ENCODE data around the gene NFATC1.
A peak's percentile ranks its signal among the peaks of the same experiment; 100 is the strongest.

Gene NFATC1

DNA sequence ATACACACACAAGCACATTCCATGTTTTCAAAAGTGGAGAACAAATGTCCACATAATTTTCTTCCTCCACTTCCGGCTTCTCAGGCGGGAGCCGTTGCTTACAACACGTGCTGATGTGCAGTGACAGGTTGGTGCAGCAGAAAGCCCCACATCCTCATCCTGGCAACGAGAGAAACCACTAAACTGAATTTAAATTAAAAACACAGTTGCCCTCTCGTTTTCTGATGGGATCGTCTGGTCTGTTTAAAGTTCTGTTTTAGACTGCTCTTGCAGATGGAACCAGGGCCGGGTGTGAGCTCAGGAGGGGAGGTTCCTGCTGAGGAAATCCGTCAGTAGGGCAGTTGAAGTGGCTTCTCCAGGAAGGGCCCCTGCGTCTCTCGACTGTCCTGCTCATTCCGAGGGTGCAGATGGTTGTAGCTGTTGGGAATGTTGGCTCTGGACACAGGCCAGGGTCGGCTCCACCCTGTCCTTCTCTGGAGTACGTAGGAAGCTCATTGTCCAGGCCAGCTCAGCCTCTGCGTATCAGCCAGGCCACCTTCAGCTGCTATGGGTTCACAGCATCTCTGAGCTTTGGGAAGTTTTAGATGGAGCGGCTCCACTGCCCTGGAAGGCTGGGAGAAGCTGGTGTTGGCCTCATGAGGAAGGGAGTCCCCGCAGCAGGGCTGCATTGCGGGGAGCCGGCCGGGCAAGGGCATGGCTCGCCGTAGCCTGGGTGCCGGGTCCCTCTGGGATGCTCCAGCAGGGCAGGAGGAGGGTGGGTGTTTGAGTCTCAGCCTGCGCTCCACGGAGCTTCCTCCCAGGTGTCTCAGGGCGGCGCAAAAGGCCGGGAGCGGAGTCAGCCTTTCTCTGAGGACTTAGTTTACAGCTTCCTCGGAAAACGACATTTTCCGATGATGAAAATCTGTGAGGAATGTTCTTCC is 58.3 kb downstream of the NFATC1 start:
- Histone ChIP-seq H3K4me1 (ENCODE audit: low read length) (peaks cover 23% of the 10 kb centered on the region), H3K9me3 (ENCODE audit: insufficient read depth, low read length) (no peaks in the 10 kb centered on the region), H3K27me3 (ENCODE audit: low read depth, low read length) (no peaks in the 10 kb centered on the region), H3K9ac (ENCODE audit: low read length) (peak overlapping the region; percentile 11; the same call in 1 of the 2 replicates), H2AFZ (ENCODE audit: low read depth, low read length) (no peak overlapping the region), H3K4me3 (ENCODE audit: low read length) (no peak overlapping the region), H4K20me1 (ENCODE audit: insufficient read depth, low read length) (peaks cover 19% of the 10 kb centered on the region; the same call in 1 of the 2 replicates), H3K4me2 (ENCODE audit: low read length) (peak overlapping the region; percentile 53), H3K79me2 (ENCODE audit: low read length) (peaks cover 12% of the 10 kb centered on the region; the same call in 1 of the 2 replicates), H3K27ac (ENCODE audit: low read length) (peak overlapping the region; percentile 70), H3K36me3 (replicated peaks; ENCODE audit: low read depth, low read length) (peaks cover 77% of the 10 kb centered on the region)
- TF ChIP-seq EZH2phosphoT487 (IDR thresholded peaks at IDR 0.05; ENCODE audit: low read depth) (no peak), CTCF (IDR thresholded peaks at IDR 0.05; ENCODE audit: low read depth, low read length) (no peak)

GRCh38 chr18:79455261-79455660 is 59.5 kb downstream of the NFATC1 start:
- Histone ChIP-seq H3K4me3 (ENCODE audit: low read length) (no peak overlapping the region), H3K27ac (ENCODE audit: low read length) (no peak overlapping the region), H3K9me3 (ENCODE audit: insufficient read depth, low read length) (no peaks in the 10 kb centered on the region), H3K36me3 (replicated peaks; ENCODE audit: low read depth, low read length) (peaks cover 74% of the 10 kb centered on the region), H4K20me1 (ENCODE audit: insufficient read depth, low read length) (peaks cover 11% of the 10 kb centered on the region; the same call in 1 of the 2 replicates), H3K27me3 (ENCODE audit: low read depth, low read length) (no peaks in the 10 kb centered on the region), H3K9ac (ENCODE audit: low read length) (no peak overlapping the region), H2AFZ (ENCODE audit: low read depth, low read length) (no peak overlapping the region), H3K4me2 (ENCODE audit: low read length) (no peak overlapping the region), H3K4me1 (ENCODE audit: low read length) (peaks cover 28% of the 10 kb centered on the region), H3K79me2 (ENCODE audit: low read length) (peaks cover 6% of the 10 kb centered on the region; the same call in 1 of the 2 replicates)
- TF ChIP-seq EZH2phosphoT487 (IDR thresholded peaks at IDR 0.05; ENCODE audit: low read depth) (no peak), CTCF (IDR thresholded peaks at IDR 0.05; ENCODE audit: low read depth, low read length) (no peak)

DNA sequence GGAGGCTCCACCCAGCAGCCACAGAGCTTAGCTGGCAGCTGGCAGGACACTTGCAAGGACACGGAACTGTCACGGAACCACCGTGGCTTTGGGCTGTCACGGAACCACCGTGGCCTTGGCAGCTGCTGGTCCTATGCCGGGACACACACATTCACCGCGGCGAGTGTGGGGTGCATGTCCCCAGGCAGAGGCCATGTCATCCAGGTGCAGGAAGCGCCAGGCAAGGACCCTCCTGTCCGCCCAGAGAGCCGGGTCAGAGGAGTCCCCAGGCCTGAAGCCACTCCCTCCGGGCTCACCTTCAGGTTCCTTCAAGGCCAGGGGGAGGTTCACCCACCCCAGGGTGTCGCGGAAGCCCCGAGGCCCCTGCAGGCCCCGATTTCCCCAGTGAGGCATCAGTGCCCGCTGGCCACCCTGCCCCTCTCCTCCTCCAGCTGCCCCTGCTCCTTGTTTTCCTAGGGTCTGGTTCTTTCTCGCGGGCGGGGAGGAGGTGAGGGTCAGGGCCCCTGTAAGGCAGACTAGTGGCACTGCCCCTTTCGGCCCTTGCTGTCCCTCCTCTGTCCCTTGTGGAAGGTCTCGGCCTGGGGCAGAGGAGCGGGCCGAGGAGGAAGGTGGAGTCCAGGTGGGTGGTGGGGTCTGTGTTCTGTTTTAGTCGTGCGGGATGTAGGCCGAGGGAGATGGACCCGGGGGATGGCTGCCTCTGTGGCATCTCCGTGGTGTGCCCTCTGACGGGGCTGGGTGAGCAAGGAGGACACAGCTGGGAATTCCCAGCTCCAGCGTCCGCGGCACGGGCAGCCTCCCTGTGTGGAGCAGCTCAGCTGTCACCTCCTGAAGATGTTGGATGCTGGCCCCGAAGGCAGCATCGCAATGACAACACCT is 60.6 kb downstream of the NFATC1 start:
- no peak overlapping the region for H3K4me2 ChIP-seq (ENCODE audit: low read length)
- H3K27ac ChIP-seq (ENCODE audit: low read length): no peak overlapping the region
- H4K20me1 ChIP-seq (ENCODE audit: insufficient read depth, low read length): peaks cover 8% of the 10 kb centered on the region; the same call in 1 of the 2 replicates
- H3K4me1 ChIP-seq (ENCODE audit: low read length): peaks cover 39% of the 10 kb centered on the region
- no peaks in the 10 kb centered on the region for H3K9me3 ChIP-seq (ENCODE audit: insufficient read depth, low read length)
- no peak overlapping the region for H3K4me3 ChIP-seq (ENCODE audit: low read length)
- H3K9ac ChIP-seq (ENCODE audit: low read length): no peak overlapping the region
- TF ChIP-seq EZH2phosphoT487 (IDR thresholded peaks at IDR 0.05; ENCODE audit: low read depth) (no peak), CTCF (IDR thresholded peaks at IDR 0.05; ENCODE audit: low read depth, low read length) (no peak)
- H2AFZ ChIP-seq (ENCODE audit: low read depth, low read length): no peak overlapping the region
- H3K79me2 ChIP-seq (ENCODE audit: low read length): peaks cover 13% of the 10 kb centered on the region
- peaks cover 73% of the 10 kb centered on the region for H3K36me3 ChIP-seq (replicated peaks; ENCODE audit: low read depth, low read length)
- no peaks in the 10 kb centered on the region for H3K27me3 ChIP-seq (ENCODE audit: low read depth, low read length)

Data from OCI-LY3 (cell line).